Activated T-helper 9 cell treated with anti-CD3 and anti-CD28 coated beads, Interleukin-2, amount 50 U/mL, for 16 hours (primary cell): ENCODE results near the gene ELFN1.

Source experiments
- DNase-seq: peaks from one replicate; pipeline ENCODE4 v3.0.0-alpha.2; 2020; ENCODE audit warnings: low read depth

ELFN1 gene

GRCh38 chr7:1675673-1676549, 5.8 kb downstream of the ELFN1 start:
- no peak for DNase-seq

- DNase-seq = no peak
Observed at GRCh38 chr7:1676550-1677078, 6.5 kb downstream of the ELFN1 start.

- DNase-seq = no peak
Observed at GRCh38 chr7:1677206-1678080, 7.4 kb downstream of the ELFN1 start.

- DNase-seq = no peak
Observed at GRCh38 chr7:1678081-1678543, 8.0 kb downstream of the ELFN1 start.

GRCh38 chr7:1678571-1679325, 8.7 kb downstream of the ELFN1 start:
- no peak for DNase-seq

GRCh38 chr7:1679326-1679965, 9.4 kb downstream of the ELFN1 start:
- no peak for DNase-seq

- no peak for DNase-seq
Observed at GRCh38 chr7:1679966-1680730, 10.1 kb downstream of the ELFN1 start.

- DNase-seq = no peak
Observed at GRCh38 chr7:1681581-1681980, 11.5 kb downstream of the ELFN1 start.

GRCh38 chr7:1685000-1685624, 15.0 kb downstream of the ELFN1 start:
- DNase-seq = no peak

GRCh38 chr7:1688542-1688941, 18.5 kb downstream of the ELFN1 start:
- no peak for DNase-seq

- DNase-seq = no peak
Observed at GRCh38 chr7:1689311-1689710, 19.2 kb downstream of the ELFN1 start.

GRCh38 chr7:1690359-1690958, 20.4 kb downstream of the ELFN1 start:
- DNase-seq = no peak

GRCh38 chr7:1691096-1691495, 21.0 kb downstream of the ELFN1 start:
- no peak for DNase-seq

GRCh38 chr7:1691601-1692514, 21.8 kb downstream of the ELFN1 start:
- no peak for DNase-seq

- no peak for DNase-seq
Observed at GRCh38 chr7:1692515-1693418, 22.7 kb downstream of the ELFN1 start.

GRCh38 chr7:1693419-1693990, 23.4 kb downstream of the ELFN1 start:
- no peak for DNase-seq

GRCh38 chr7:1693991-1694524, 24.0 kb downstream of the ELFN1 start:
- DNase-seq = no peak
